DOHH2 (cell line): ENCODE measurements around the gene GALNT9.

ENCODE experiments used
- H3F3A ChIP-seq: fragments of 200-600 bp; sonication (generic), shearing (Covaris generic); 2 replicates; pipeline ENCODE4 v1.6.0; 2016; ENCODE audit warnings: antibody characterized with exemption, mild to moderate bottlenecking; ENCODE audit not compliant: control insufficient read depth, insufficient read depth
- H3K27ac ChIP-seq: fragments of 200-600 bp; sonication (generic); 2 replicates; pipeline ENCODE4 v1.5.1; 2014; ENCODE audit warnings: low read depth, mild to moderate bottlenecking, low read length, moderate library complexity
- H3K27me3 ChIP-seq: fragments of 200-600 bp; sonication (generic); 2 replicates; pipeline ENCODE4 v1.6.1; 2014; ENCODE audit warnings: mild to moderate bottlenecking, low read length, mixed read lengths; ENCODE audit not compliant: control insufficient read depth
- H3K36me3 ChIP-seq: fragments of 200-600 bp; sonication (generic); 2 replicates; pipeline ENCODE4 v1.6.1; 2014; ENCODE audit warnings: mild to moderate bottlenecking, low read length, moderate library complexity, mixed read lengths; ENCODE audit not compliant: control insufficient read depth
- H3K4me1 ChIP-seq: fragments of 200-600 bp; sonication (generic); 2 replicates; pipeline ENCODE4 v1.6.1; 2014; ENCODE audit warnings: mild to moderate bottlenecking, low read length, mixed read lengths; ENCODE audit not compliant: control insufficient read depth
- H3K4me2 ChIP-seq: fragments of 200-600 bp; sonication (generic); 2 replicates; pipeline ENCODE4 v1.6.0; 2014; ENCODE audit warnings: mild to moderate bottlenecking, low read length, moderate library complexity
- H3K4me3 ChIP-seq: fragments of 200-600 bp; sonication (generic); 2 replicates; pipeline ENCODE4 v1.5.1; 2014; ENCODE audit warnings: mild to moderate bottlenecking, low read length, mixed read lengths
- H3K79me2 ChIP-seq: fragments of 200-600 bp; sonication (generic); 2 replicates; pipeline ENCODE4 v1.6.1; 2014; ENCODE audit warnings: mild to moderate bottlenecking, low read length, mixed read lengths; ENCODE audit not compliant: control insufficient read depth
- H3K9me2 ChIP-seq: fragments of 200-600 bp; sonication (generic); replicated peaks from 2 replicates; pipeline ENCODE4 v1.6.1; 2014; ENCODE audit warnings: mild to moderate bottlenecking, low read length, mixed read lengths; ENCODE audit not compliant: control insufficient read depth
- H3K9me3 ChIP-seq: fragments of 200-600 bp; sonication (generic); 2 replicates; pipeline ENCODE4 v1.6.1; 2014; ENCODE audit warnings: antibody characterized with exemption, low read length, mixed read lengths; ENCODE audit not compliant: control insufficient read depth, insufficient read depth
- H4K20me1 ChIP-seq: fragments of 200-600 bp; sonication (generic); 2 replicates; pipeline ENCODE4 v1.6.0; 2014; ENCODE audit warnings: low read depth, mild to moderate bottlenecking, antibody characterized with exemption, low read length, moderate library complexity; ENCODE audit not compliant: control insufficient read depth, insufficient read depth
- EZH2phosphoT487 ChIP-seq: fragments of 200-600 bp; sonication (generic); IDR thresholded peaks from 2 replicates; pipeline ENCODE4 v1.6.1; 2017; ENCODE audit warnings: borderline replicate concordance, mild to moderate bottlenecking, antibody characterized with exemption, low read length, moderate library complexity, mixed read lengths
- TF ChIP-seq, protein P1 (sequence below): fragments of 200-600 bp; sonication (generic); IDR thresholded peaks from one replicate; pipeline ENCODE4 v1.5.1; 2014; ENCODE audit warnings: antibody characterized with exemption, mild to moderate bottlenecking, low read depth, low read length; ENCODE audit not compliant: poor library complexity, severe bottlenecking

GALNT9 gene

DNA sequence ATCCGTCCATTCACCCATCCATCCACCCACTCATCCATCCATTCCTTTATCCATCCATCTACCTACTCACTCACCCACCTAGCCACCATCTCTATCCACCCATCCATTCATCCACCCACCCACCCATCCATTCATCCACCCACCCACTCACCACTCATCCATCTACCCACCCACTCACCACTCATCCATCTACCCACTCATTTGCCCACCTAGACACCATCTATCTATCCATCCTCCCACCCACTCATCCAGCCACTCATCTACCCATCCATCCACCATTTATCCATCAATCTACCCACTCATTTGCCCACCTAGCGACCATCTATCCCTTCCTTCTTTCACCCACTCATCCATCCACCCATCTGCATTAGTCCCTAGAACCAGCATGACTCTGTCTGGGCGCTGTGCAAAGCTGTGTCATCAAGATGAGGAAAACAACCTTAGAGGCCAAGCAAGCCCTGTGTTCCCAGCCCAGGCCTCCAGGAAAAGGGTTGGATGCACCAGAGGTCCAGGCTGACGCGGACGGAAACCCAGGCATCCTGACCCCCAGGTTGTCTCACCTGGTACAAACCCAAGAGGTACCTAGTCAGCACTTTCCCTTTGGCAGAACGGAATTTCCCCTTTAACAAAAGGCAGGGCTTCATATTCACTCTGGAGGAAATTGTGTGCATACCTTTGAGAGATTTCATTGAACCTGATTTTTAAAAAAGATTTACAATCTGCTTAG lies 111.4 kb downstream of the GALNT9 start:
- no peaks in the 10 kb centered on the region for H3K9me2 ChIP-seq
- peaks cover 12% of the 10 kb centered on the region for H3K4me1 ChIP-seq
- H3K4me2 ChIP-seq = no peak overlapping the region
- H3K79me2 ChIP-seq = no peaks in the 10 kb centered on the region
- no peaks in the 10 kb centered on the region for H3K36me3 ChIP-seq
- H3K4me3 ChIP-seq = no peak overlapping the region
- H3K9me3 ChIP-seq = no peaks in the 10 kb centered on the region
- H4K20me1 ChIP-seq = no peaks in the 10 kb centered on the region
- H3K27ac ChIP-seq = no peak overlapping the region
- peaks cover 3% of the 10 kb centered on the region for H3K27me3 ChIP-seq
- TF ChIP-seq, protein P1, sequence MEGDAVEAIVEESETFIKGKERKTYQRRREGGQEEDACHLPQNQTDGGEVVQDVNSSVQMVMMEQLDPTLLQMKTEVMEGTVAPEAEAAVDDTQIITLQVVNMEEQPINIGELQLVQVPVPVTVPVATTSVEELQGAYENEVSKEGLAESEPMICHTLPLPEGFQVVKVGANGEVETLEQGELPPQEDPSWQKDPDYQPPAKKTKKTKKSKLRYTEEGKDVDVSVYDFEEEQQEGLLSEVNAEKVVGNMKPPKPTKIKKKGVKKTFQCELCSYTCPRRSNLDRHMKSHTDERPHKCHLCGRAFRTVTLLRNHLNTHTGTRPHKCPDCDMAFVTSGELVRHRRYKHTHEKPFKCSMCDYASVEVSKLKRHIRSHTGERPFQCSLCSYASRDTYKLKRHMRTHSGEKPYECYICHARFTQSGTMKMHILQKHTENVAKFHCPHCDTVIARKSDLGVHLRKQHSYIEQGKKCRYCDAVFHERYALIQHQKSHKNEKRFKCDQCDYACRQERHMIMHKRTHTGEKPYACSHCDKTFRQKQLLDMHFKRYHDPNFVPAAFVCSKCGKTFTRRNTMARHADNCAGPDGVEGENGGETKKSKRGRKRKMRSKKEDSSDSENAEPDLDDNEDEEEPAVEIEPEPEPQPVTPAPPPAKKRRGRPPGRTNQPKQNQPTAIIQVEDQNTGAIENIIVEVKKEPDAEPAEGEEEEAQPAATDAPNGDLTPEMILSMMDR = no peak
- TF ChIP-seq EZH2phosphoT487 = no peak
- H3F3A ChIP-seq = peaks cover 7% of the 10 kb centered on the region

DNA sequence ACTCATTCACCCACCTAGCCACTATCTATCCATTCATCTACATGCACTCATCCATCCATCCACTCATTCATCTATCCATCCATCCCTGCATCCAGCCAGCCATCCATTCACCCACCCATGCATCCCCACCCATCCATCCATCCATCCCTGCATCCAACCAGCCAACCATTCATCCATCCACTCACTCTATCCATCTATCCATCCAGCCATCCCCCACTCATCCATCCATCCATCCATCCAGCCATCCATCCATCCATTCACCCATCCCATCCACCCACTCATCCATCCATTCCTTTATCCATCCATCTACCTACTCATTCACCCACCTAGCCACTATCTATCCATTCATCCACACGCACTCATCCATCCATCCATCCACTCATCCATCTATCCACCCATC lies 112.0 kb downstream of the GALNT9 start:
- Histone ChIP-seq H3K27me3 (peaks cover 3% of the 10 kb centered on the region), H3K9me3 (no peaks in the 10 kb centered on the region), H3K36me3 (no peaks in the 10 kb centered on the region), H3K4me3 (no peak overlapping the region), H3K9me2 (no peaks in the 10 kb centered on the region), H3K79me2 (no peaks in the 10 kb centered on the region), H3F3A (peaks cover 7% of the 10 kb centered on the region), H3K4me1 (peaks cover 6% of the 10 kb centered on the region), H3K4me2 (no peak overlapping the region), H3K27ac (no peak overlapping the region), H4K20me1 (no peaks in the 10 kb centered on the region)
- TF ChIP-seq, protein P1 = no peak
- TF ChIP-seq EZH2phosphoT487 = no peak

DNA sequence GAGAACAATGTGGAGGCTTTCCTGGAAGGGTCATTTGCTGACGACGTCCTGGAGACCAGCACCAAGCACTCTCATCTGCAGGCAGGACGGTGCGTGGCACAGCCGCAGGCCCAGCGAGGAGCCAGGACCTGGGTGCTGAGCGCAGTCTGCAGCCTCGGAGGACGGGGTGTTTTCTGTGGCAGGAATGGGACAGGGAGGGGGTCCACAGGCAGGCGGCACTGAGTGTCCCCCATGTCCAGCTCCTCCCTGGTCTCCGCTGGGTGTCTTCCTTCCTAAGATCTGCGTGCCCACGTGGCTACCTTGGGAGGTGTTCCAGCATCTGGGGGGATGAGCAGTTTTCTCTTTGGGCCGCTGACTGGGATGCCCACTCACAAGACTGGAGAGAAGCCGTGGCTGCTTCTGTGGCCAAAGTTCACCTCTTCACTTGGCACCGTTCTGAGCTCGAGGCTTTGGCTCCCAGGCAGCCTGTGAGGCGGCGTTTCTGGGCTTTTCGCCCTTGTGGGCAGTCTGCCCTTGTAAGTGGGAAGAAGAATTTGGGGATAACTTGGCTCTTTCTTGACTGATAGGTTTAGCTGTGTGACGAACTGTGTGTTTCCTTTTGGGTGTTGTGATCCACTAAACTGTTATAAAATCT lies 112.9 kb downstream of the GALNT9 start:
- Histone ChIP-seq H3K4me3 (no peak overlapping the region), H3K9me2 (no peaks in the 10 kb centered on the region), H4K20me1 (no peaks in the 10 kb centered on the region), H3K79me2 (no peaks in the 10 kb centered on the region), H3K9me3 (no peaks in the 10 kb centered on the region), H3K27ac (no peak overlapping the region), H3K36me3 (no peaks in the 10 kb centered on the region), H3K27me3 (peaks cover 3% of the 10 kb centered on the region), H3F3A (no peaks in the 10 kb centered on the region; the same call in 1 of the 2 replicates), H3K4me2 (no peak overlapping the region), H3K4me1 (no peaks in the 10 kb centered on the region)
- TF ChIP-seq, protein P1 = no peak
- no peak for TF ChIP-seq EZH2phosphoT487
